Fibroblast of skin of abdomen (primary cell): ENCODE results near the gene IGFLR1.
"Not testable (repeated sequence)": the region's sequence is repeated elsewhere in the genome, so short reads cannot be mapped to it uniquely, and the experiment has no call there.

Source experiments
- DNase-seq: peaks from one replicate; pipeline ENCODE4 v3.0.0-alpha.2; 2013

The IGFLR1 gene

GRCh38 chr19:35739275-35740107 lies 2.8 kb downstream of the IGFLR1 start:
- DNase-seq = no peak

- no peak for DNase-seq
Observed at GRCh38 chr19:35738887-35739229, 3.4 kb downstream of the IGFLR1 start.

GRCh38 chr19:35738021-35738886 lies 4.0 kb downstream of the IGFLR1 start:
- DNase-seq = no peak

- no peak for DNase-seq
Observed at GRCh38 chr19:35736913-35737886, 5.1 kb downstream of the IGFLR1 start.

GRCh38 chr19:35734889-35735288 lies 7.4 kb downstream of the IGFLR1 start:
- DNase-seq = no peak

GRCh38 chr19:35734273-35734672 lies 8.0 kb downstream of the IGFLR1 start:
- no peak for DNase-seq

- DNase-seq = no peak
Observed at GRCh38 chr19:35733180-35734125, 8.8 kb downstream of the IGFLR1 start.

- no peak for DNase-seq
Observed at GRCh38 chr19:35732540-35733179, 9.6 kb downstream of the IGFLR1 start.

- no peak for DNase-seq
Observed at GRCh38 chr19:35731779-35732405, 10.4 kb downstream of the IGFLR1 start.

GRCh38 chr19:35731353-35731752 lies 10.9 kb downstream of the IGFLR1 start:
- no peak for DNase-seq

- no peak for DNase-seq
Observed at GRCh38 chr19:35730326-35730725, 11.9 kb downstream of the IGFLR1 start.

- DNase-seq = no peak
Observed at GRCh38 chr19:35729763-35730162, 12.5 kb downstream of the IGFLR1 start.

- no peak for DNase-seq
Observed at GRCh38 chr19:35729021-35729420, 13.2 kb downstream of the IGFLR1 start.

- DNase-seq = no peak
Observed at GRCh38 chr19:35727956-35728706, 14.1 kb downstream of the IGFLR1 start.

- DNase-seq = no peak
Observed at GRCh38 chr19:35727053-35727955, 14.9 kb downstream of the IGFLR1 start.

GRCh38 chr19:35725216-35725861 lies 16.9 kb downstream of the IGFLR1 start:
- DNase-seq = no peak

- no peak for DNase-seq
Observed at GRCh38 chr19:35724560-35724959, 17.7 kb downstream of the IGFLR1 start.

- DNase-seq = not testable (repeated sequence)
Observed at GRCh38 chr19:35724132-35724531, 18.1 kb downstream of the IGFLR1 start.
